GM19467 (cell line): ENCODE data around the gene RELN.
"Not testable (repeated sequence)": the region's sequence is repeated elsewhere in the genome, so short reads cannot be mapped to it uniquely, and the experiment has no call there.

Experiments used
- ATAC-seq: cut with Tn5 transposase; IDR thresholded peaks from one replicate; pipeline ENCODE4 v1.9.1; 2021; ENCODE audit warnings: mild to moderate bottlenecking, moderate library complexity; ENCODE audit not compliant: unreplicated experiment

RELN gene

GRCh38 chr7:103905997-103906396 lies 83.5 kb downstream of the RELN start:
- ATAC-seq = no peak

GRCh38 chr7:103902917-103903316 lies 86.5 kb downstream of the RELN start:
- no peak for ATAC-seq

- ATAC-seq = not testable (repeated sequence)
Measured at GRCh38 chr7:103896826-103897225, 92.6 kb downstream of the RELN start.

- ATAC-seq = no peak
Measured at GRCh38 chr7:103894656-103895596, 94.5 kb downstream of the RELN start.

GRCh38 chr7:103893350-103893749 lies 96.1 kb downstream of the RELN start:
- ATAC-seq = no peak

- ATAC-seq = no peak
Measured at GRCh38 chr7:103889451-103889850, 100.0 kb downstream of the RELN start.

GRCh38 chr7:103888603-103889153 lies 100.8 kb downstream of the RELN start:
- no peak for ATAC-seq

- no peak for ATAC-seq
Measured at GRCh38 chr7:103887853-103888602, 101.4 kb downstream of the RELN start.

GRCh38 chr7:103887050-103887449 lies 102.4 kb downstream of the RELN start:
- no peak for ATAC-seq

- ATAC-seq = no peak
Measured at GRCh38 chr7:103879928-103880600, 109.4 kb downstream of the RELN start.

- ATAC-seq = no peak
Measured at GRCh38 chr7:103879411-103879810, 110.0 kb downstream of the RELN start.

- no peak for ATAC-seq
Measured at GRCh38 chr7:103877565-103877964, 111.9 kb downstream of the RELN start.

GRCh38 chr7:103875718-103876117 lies 113.7 kb downstream of the RELN start:
- ATAC-seq = no peak

GRCh38 chr7:103871473-103871872 lies 118.0 kb downstream of the RELN start:
- no peak for ATAC-seq

GRCh38 chr7:103870664-103871063 lies 118.8 kb downstream of the RELN start:
- ATAC-seq = no peak

GRCh38 chr7:103867874-103868273 lies 121.6 kb downstream of the RELN start:
- no peak for ATAC-seq

- ATAC-seq = no peak
Measured at GRCh38 chr7:103866919-103867318, 122.5 kb downstream of the RELN start.

GRCh38 chr7:103865442-103865841 lies 124.0 kb downstream of the RELN start:
- no peak for ATAC-seq

- no peak for ATAC-seq
Measured at GRCh38 chr7:103862302-103863035, 127.0 kb downstream of the RELN start.

- ATAC-seq = no peak
Measured at GRCh38 chr7:103859709-103860108, 129.7 kb downstream of the RELN start.
